Activated T-helper 9 cell treated with anti-CD3 and anti-CD28 coated beads, Interleukin-2, amount 50 U/mL, for 16 hours (primary cell): ENCODE measurements around the gene TREML1.

Experiments
- DNase-seq: peaks from one replicate; pipeline ENCODE4 v3.0.0-alpha.2; 2020; ENCODE audit warnings: low read depth

The TREML1 gene

DNA sequence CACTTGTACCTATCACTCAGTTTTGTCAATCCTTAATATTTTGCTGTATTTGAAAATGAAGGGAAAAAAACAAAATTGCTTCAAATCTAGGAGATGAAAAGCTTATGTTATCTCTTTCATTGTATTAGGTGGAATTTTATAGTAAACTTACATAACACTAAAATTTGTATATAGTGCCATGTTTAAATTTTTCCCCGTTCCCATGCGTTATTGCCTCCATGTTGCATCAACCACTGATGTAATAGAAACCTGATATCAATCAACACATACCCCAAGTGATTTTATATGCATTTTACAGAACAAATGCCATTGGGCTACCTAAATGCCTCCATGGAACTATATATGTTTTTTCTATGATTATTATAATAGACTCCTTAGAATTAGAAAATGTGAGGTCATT lies 23.5 kb upstream of the TREML1 start:
- DNase-seq: no peak

DNA sequence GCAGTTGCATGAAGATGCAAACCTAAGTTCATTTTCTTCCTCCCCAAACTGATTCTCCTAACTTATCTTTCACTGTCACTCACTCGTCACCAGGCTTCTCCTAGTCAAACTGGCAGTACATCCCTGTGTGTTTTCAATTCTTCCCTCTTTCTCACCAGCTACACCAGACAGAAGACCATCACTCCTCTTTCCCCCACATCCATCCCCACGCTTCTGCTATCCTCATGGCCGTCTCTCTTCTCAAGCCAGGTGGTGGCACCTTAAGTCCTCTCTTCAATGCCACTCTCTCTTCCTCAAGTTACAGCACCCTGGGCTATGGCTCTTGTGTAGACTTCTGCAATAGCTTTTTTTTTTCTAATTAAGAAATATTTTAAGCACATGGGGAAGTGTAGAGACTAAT lies 23.1 kb upstream of the TREML1 start:
- no peak for DNase-seq

DNA sequence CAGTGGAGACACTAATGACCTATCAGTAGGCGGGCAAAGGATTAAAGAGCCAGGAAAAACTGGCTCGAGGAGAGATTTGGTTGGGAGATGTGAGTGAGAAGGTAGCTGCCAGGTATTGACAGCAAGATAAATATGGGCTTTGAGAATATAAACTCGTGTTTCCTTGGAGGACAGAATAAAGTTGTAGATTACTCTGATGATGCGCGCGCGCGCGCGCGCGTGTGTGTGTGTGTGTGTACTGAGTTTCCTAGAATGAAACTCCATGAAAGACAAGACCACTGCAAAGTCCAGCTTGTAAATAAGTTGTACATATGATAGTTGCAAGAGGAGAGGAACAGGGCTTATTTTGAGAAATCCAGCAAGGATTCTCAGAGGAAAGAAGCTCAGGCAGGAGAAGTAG lies 22.0 kb upstream of the TREML1 start:
- no peak for DNase-seq

DNA sequence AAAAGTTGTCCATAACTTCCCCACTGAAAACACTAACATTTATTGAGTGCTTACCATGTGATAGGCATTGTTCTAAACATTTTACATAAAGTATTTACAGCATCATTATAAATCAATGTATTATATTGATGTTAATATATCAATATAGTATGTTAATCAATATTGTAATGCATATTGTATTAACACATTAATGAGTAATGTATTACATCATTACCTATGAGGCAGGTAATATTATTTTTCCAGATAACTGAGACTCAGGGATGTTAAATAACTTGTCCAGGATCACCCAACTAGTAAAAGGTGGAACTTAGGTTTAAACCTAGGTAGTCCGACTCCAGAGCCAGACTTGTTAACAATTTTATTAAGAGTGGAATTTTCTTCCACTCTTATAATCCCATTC lies 20.9 kb upstream of the TREML1 start:
- no peak for DNase-seq

DNA sequence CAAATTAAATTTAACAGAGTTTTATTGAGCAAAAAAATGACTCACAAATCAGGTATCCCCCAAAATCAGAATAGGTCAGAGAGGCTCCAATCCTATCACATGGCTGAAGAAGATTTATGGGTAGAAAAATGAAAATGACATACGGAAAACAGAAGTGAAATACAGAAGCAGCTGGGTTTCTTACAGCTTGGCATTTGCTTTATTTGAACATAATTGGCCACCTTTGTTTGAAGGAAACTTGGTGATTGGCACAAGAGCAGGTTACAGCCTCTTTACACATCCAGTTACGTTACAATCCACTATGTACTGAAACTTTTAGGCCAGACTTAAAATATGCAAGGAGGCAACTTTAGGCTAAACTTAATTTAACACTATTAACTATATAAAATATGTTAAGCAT lies 20.5 kb upstream of the TREML1 start:
- no peak for DNase-seq

DNA sequence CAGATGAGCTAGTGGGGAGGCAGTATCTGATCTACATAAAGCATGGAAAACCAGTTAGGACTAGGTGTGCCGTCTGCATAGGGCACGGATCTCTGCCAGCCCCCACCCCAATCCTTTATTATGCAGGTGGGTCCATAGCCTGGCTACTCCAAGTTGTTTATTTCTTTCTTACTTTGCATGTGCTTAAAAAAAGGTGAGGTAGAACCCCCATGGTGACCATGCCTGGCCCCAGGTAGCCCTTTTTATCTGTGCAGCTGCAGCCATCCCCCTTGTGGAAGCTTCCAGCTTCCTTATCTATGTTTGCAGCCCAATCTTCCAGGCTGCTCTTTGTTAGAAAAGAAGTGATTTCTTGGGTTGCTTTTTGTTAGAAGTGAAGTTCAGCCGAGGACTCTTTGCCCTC lies 17.8 kb upstream of the TREML1 start:
- DNase-seq: no peak

DNA sequence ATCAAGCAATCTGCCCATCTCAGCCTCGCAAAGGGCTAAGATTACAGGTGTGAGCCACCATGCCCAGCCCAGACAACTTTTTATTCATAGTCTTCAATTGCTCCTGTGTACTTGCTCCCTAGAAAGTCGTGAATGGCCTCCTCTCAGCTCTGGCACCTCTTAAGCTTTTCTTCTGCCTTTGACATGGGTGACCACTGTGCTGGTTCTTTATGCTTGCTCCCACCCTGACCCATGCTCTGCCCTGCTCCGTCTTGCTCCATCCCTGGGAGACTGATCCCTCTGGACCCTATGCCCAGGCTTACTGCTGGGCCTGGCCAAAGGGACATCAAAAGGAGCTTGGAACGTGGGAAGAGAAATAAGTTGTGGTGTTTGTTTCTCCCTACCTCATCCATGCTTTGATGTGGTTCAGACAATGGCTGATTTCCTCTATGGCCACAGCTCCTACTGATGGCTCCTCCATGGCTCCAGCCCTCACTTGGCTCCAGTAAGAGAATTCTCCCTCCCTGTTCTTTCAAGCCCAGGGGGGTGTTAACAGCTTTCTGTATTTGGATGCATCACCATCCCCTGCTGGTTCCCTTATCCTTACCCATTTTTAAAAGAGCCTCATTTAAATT lies 16.5 kb upstream of the TREML1 start:
- DNase-seq: no peak

DNA sequence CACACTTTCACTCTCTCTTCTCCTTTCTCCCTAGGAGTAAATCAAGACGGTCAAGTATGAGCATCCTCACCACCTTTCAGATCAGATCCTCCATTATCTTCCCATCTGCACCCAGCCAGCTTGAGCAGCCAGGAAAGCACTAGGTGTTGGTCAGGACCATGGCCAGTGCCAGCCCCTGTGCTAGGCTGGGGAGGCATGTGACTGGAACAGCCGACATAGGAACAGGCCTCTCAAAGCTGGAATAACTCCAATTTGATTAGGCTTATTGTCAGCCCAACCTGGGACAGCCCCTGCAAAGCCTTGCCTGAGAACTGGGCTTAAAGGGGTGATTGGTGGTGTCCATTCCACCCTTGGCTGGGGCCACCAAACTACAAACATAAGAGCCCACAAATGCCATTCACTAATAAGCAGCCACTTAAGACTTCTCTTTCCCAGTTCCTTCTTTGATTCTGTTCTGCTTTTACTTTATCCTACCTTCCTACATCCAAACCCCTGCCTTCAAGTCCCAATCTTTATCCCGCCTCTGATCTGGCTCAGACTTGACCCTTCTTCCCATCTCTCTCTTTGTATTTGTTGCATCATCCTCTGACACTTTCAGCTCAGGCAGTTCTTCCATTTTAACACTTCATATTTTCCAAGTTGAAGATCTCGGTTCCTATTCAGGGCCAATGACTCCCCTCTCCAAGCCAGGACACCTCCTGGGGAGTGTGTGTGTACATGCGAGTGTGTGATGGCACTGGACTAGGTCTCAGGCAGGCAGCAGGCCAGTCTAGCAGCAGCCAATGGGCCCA lies 13.2 kb upstream of the TREML1 start:
- no peak for DNase-seq

DNA sequence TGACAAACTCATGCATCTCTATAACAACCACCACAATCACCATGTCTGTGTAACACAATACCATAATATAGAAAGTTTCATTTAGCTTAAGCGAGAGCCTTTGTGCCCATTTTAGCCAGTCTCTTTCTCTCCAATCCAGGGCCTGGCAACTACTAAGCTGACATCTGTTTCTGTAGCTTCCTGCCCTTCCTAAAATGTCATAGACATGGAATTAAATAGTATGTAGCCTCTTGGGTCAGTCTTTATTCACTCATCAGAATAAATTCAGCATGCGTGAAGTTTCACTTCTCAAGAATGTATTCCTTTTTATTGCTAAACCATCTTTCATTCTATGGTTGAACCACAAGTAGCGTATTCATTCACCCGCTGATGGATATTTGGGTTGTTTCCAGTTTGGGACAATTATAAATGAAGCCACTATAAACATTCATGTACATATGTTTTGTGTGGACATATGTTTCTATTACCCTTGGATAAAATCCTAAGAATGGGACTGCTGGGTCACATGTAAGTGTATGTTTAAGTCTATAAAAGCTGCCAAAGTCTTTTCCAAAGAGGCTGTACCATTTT lies 10.5 kb upstream of the TREML1 start:
- no peak for DNase-seq

DNA sequence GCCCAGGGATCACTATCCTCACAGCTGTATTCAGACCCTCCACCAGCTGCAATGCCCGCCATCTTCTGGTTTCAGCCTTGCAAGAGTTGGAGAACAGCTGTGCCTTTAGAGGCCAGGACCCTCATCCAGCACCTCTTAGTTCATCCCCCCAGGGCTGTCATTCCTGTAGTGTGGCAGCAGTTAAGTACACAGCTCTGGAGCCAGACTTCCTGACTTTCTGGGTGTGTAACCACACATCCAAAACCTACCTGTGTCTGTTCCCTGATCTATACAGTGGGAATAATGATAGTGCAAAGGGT lies 9.2 kb upstream of the TREML1 start:
- no peak for DNase-seq

DNA sequence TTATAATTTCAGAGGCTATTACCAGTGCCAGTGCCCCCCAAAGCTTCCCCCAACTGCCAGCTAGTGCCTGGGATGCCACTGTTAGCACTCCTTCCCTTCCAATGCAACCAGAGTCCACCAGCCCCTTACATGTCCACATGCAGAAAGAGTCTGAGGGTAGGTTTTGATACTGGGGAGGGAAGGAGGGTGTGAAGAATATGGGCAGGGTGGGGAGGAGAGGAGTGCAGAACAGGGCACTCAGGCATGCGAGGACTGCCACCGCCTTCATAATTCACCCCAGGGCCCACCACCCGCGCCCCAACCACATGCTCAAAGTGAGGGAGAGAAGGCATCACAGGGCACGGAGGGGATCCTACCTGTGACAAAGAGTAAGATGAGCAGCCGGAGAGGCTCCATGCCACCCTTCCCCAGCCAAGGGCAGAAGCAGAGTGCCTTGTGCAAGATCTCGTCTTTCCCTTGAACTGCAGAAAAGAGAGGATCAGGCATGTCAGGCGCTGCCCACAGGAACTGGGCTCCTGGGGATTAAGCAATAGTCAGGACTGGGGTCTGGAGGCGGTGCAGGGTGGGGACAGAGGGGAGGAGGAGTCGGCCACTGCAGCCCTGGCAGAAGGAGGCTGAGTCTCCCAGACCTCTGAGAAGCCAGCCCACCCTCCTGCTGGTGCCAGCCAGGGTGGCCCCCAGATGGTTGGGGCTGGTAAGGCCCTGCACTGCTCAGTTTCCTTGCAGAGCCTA lies 8.7 kb upstream of the TREML1 start, which contains the start of gene TREM2:
TSS of gene TREM2 (minus strand) at position 430 of the 732 bp plus-strand sequence. CDS start at position 396, 34 bp downstream.
- DNase-seq: no peak

DNA sequence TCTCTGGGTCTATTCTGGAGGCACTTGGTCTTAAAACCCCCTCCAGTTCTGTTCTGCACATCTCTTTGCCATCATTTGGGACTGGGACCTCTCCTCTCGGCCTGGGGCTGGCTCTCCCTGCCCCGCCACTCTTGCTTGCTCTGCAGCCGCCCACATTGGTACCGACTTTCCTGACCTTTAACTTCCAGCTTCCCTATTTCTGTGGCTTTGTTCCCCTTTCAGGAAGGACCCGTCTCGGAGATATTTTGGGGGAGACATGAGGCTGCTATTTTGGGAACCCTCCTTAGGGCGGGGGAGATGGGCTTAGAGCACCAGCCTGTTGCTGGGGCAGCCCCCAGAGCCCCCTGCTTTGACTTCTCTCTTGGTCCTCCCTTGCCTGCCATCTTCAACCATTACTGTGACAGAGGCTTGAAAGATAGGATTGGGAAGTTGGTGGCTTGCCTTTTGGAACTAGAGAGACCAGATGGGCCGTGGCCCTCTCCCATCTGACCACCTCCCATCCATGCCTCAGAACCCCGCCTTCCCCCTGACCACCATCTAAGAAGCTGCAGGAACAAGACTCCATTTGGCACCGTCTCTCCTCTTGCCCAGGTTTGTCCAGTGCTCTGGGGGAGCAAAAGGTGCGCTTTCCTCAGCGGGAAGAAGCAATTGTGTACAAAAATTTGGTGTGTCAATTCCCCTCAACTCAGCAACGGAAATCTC lies 7.9 kb upstream of the TREML1 start:
- no peak for DNase-seq

DNA sequence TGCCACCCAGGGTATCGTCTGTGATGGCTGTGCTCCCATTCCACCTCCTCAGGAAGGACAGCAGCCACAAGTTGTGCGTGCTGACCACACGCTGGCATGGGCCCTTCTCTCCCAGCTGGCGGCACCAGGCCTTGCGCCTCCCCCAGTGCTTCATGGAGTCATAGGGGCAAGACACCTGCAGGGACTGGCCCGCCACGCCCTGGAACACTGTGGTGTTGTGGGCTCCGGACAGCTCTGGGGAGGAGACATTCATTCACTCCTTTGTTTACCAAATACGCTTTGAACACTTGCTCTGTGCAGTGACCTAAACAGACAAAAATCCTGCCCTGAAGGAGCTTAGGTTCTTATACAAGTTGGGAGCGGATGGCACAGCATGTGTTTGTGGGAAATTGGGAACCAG lies 7.2 kb upstream of the TREML1 start:
- DNase-seq: no peak

DNA sequence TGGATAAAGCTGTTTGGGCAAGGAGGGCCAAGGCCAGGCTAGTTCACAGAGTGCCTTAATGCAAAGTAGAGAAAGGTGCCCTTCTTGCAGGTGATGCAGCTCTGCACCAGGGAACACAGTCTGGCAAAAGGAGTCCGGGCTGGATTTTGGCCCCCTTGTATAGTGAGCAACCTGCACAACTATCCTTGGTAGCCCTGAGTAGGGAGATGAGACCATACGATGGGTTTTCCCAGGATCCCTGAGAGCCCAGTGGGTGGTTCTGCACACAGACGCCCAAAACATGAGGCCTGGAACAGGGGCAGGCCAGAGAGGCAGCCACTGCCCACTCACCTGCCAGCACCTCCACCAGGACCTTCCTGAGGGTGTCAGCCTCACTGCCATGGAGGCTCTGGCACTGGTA lies 6.8 kb upstream of the TREML1 start:
- no peak for DNase-seq

DNA sequence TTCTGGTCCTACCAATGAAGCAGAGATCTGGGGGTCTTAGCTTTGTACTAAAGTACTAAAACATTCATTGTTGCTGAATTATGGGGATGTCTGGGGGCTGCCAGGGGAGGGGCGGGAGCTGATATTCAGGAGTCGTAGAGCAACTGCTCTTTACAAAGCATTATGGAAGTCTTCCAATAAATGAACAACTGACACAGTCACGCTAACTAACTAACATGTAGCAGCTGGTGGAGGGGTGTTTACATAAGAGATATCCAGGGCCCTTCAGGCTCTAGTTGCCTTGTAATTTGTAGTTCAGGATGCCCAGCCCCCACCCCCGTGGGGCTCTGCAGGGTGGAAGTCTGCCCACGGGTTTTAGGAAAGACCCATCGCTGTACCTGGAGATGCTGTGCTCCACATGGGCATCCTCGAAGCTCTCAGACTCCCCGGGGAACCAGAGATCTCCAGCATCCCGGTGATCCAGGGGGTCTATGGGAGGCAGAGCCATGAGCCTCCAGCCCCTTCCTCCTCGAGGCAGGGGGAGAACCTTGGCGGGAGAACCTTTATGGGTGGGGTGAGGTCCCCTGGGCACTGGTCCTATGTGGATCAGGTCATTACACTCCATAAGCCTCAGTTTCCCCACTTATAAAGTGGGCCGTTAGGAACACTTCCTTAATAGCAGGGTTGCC lies 5.4 kb upstream of the TREML1 start:
- DNase-seq: no peak

DNA sequence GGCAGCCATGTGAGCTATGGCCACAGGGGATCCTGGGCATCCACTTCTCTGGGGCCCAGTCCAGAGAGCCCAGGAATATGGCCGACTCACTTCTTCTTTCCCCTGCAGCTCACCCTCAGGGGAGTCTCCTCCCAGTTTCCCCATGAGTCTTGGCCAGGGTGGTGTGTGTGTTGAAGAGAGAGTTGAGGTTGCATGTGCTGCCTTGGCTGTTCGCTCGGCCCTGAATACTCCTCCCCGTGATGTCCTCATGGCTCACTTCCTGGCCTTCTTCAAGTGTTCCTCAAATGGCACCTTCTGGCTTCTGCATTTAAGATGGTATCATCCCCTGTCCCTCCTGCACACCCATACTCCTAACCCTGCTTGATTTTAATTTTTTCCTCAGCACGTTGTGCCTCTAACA lies 3.2 kb upstream of the TREML1 start:
- DNase-seq: no peak

DNA sequence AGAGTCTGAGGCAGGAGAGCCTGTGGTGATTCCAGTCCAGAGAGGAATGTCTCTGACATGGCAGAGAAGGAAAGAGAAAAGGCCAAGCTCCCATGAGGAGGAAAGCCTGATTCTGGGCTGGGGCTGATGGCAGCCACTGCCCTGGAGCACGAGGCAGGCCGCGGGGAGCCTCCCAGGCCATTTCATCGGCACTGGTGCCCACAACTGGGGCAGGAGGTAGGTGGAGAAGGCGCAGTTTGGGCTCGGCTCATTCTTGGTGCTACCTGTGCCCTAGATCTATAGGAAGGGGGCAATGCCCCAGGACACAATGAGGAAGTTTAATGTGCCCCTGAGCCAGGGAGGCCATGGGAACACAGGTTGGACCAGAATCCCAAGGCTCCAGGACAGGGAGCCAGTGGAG lies 2.6 kb upstream of the TREML1 start:
- DNase-seq: no peak

DNA sequence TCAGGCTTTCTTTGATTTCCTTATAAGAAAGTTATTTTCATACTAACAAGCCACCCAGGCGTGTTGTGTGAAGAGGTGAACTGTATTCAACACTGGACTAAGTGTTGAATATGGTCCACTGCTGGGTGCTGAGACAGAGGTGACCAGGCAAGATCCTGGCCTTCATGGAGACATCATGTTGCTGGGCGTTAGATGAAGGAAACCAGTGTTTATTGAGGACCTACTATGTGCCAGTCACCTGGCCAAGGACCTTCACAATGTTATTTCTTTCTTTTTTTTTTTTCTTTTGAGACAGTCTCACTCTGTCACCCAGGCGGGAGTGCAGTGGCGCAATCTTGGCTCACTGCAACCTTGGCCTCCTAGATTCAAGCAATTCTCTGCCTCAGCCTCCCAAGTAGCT lies 1.9 kb upstream of the TREML1 start:
- no peak for DNase-seq

DNA sequence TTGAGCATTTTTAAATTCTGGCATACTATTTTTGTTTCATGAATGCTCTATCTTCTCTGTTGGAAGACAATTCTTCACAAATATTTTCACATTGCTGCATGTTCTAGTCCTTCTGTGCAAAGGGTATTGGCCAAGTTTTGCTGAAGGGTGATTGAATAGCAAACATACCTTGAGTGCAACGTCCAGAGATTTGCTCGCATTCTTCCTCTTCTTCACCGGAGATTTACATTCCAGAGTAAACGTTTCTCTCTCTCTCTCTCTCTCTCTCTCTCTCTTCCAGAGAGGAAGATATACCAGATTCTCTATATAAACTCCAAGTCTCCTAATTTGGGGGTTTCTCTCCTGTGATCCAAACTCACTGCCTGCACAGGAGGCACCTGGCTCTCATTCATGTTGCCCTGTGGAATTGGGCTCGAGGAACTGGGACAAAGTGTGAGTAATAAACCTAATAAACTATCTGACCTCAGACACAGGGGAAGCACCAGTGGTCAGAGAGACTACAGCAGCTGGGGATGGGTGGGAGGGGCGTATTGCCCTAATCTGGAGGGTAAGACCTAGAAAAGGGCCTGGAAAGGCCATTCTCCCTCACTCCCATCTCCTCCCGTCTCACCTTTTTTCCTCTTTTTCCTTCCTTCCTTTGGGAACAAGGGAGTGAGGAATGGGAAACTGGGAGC lies 1.1 kb upstream of the TREML1 start:
- no peak for DNase-seq

DNA sequence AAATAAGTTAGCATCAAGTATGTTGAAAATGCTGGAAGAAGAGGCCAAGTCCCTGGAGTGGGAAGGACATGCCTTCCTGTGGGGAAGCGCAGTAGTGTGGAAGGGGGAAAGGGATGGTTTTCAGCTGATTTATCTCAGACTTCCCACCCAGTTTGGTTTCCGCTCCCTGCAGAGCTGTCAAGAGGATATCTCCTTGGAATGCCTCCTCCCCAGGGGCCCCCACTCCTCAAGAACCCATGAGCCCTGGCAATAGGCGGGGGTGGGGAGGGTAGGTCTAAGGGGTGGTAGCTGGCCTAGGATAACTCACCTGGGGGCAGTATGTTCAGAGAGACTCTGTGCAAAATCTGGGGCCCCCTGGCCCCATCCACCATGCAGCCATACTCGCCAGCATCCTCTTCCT lies 696 bp downstream of the TREML1 start:
- no peak for DNase-seq

DNA sequence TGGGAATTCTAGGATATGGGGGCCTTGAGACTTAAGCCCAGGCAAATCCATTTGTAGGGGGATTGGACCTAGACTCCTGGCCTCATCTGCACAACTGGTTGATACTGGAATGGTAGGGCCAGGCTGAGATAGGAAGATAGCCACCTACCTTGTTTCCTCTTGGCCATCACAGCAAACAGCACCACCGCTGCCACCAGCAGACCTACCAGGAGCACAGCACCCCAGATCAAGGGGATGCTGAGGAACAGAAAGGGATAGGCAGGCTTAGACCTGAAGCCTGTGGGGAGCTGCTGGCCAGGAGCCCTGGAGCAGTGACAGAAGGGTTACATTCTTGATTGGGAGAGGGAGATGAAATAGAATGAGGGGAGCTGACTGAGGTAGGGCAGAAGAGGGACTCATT lies 3.5 kb downstream of the TREML1 start:
- no peak for DNase-seq
